HepG2 (cell line): ENCODE data around the gene SNAP23. TPM values are rescaled to one million over a fixed set of nuclear protein-coding genes. Genes with fewer than 3 reads are reported as not detected.

Experiments used
- HOXA7 ChIP-seq: sonication (generic); formaldehyde crosslinking; IDR thresholded peaks from 2 replicates; pipeline ENCODE4 v1.8.1; 2022; ENCODE audit warnings: mild to moderate bottlenecking, missing genetic modification reagents, moderate library complexity
- JUN ChIP-seq: sonication (generic); formaldehyde crosslinking; IDR thresholded peaks from 2 replicates; pipeline ENCODE4 v1.4.0; 2020; ENCODE audit warnings: mild to moderate bottlenecking, missing genetic modification reagents
- NCOR1 ChIP-seq: fragments of 200-600 bp; sonication (generic); IDR thresholded peaks from 2 replicates; pipeline ENCODE4 v1.7.0; 2017; ENCODE audit warnings: antibody characterized with exemption, low read length, borderline replicate concordance
- NPAS2 ChIP-seq: sonication (generic); formaldehyde crosslinking; IDR thresholded peaks from 2 replicates; pipeline ENCODE4 v1.8.0; 2022; ENCODE audit warnings: mild to moderate bottlenecking, missing genetic modification reagents, borderline replicate concordance
- SCMH1 ChIP-seq: sonication (generic); formaldehyde crosslinking; IDR thresholded peaks from 2 replicates; pipeline ENCODE4 v1.9.0; 2021; ENCODE audit warnings: missing genetic modification reagents, mild to moderate bottlenecking, borderline replicate concordance
- SMAD1 ChIP-seq: sonication (generic); formaldehyde crosslinking; IDR thresholded peaks from 2 replicates; pipeline ENCODE4 v1.4.0; 2020; ENCODE audit warnings: missing genetic modification reagents, low read depth, mild to moderate bottlenecking, borderline replicate concordance
- SOX5 ChIP-seq: IDR thresholded peaks from 2 replicates; pipeline ENCODE4 v1.6.1; 2016; ENCODE audit warnings: borderline replicate concordance
- SOX6 ChIP-seq, 2 experiments: fragments of 450-650 bp in 1 of 2; sonication (generic) in 1 of 2; formaldehyde crosslinking in 1 of 2; IDR thresholded peaks; 2 replicates each; pipeline versions ENCODE4 v1.4.0 to v1.6.1; 2017 to 2020; ENCODE audit warnings: antibody characterized with exemption in 1 of 2, mild to moderate bottlenecking in 1 of 2, missing genetic modification reagents in 1 of 2
- SP1 ChIP-seq, 2 experiments: fragments of 450-650 bp in 1 of 2; sonication (generic) in 1 of 2; formaldehyde crosslinking in 1 of 2; IDR thresholded peaks; 2 replicates each; pipeline versions ENCODE4 v1.4.0 to v1.6.1; 2016 to 2020; ENCODE audit warnings: missing genetic modification reagents in 1 of 2
- TBL1XR1 ChIP-seq: fragments of 150-350 bp; IDR thresholded peaks from 2 replicates; pipeline ENCODE4 v1.6.1; 2014; ENCODE audit warnings: borderline replicate concordance, low read length; ENCODE audit not compliant: partially characterized antibody
- TCF7L2 ChIP-seq: IDR thresholded peaks from 2 replicates; pipeline ENCODE4 v1.6.1; 2011; ENCODE audit warnings: mild to moderate bottlenecking, low read depth, low read length, moderate library complexity
- ZFP1 ChIP-seq: IDR thresholded peaks from 2 replicates; pipeline ENCODE4 v1.6.1; 2016
- ZNF260 ChIP-seq: sonication (generic); formaldehyde crosslinking; IDR thresholded peaks from 2 replicates; pipeline ENCODE4 v1.4.0; 2020; ENCODE audit warnings: missing genetic modification reagents, low read depth, mild to moderate bottlenecking, borderline replicate concordance
- ZNF672 ChIP-seq: sonication (generic); formaldehyde crosslinking; IDR thresholded peaks from 2 replicates; pipeline ENCODE4 v1.8.1; 2022; ENCODE audit warnings: missing genetic modification reagents
- ZNF720 ChIP-seq: sonication (generic); formaldehyde crosslinking; IDR thresholded peaks from 2 replicates; pipeline ENCODE4 v1.4.0; 2020; ENCODE audit warnings: missing genetic modification reagents
- ZNF746 ChIP-seq: sonication (generic); formaldehyde crosslinking; IDR thresholded peaks from 2 replicates; pipeline ENCODE4 v1.8.0; 2022; ENCODE audit warnings: mild to moderate bottlenecking, missing genetic modification reagents
- ZNF772 ChIP-seq: sonication (generic); formaldehyde crosslinking; IDR thresholded peaks from 2 replicates; pipeline ENCODE4 v1.5.0; 2020; ENCODE audit warnings: mild to moderate bottlenecking, missing genetic modification reagents
- polyA plus RNA-seq, 8 experiments: library from polyadenylated mRNA; depleted of rRNA in 3 of 8; stranded (reverse) in 7 of 8; unstranded in 1 of 8; fragments of >200 nt; fragmentation: Illumina TruSeq in 4 of 8; extraction: Trizol in 4 of 8; gene quantifications; 2 replicates each; pipeline versions ENCODE4 v1.2.1 to v1.2.3, GENCODE V29; 2011 to 2016; ENCODE audit warnings: low read depth in 4 of 8, missing spikeins in 1 of 8, mixed read lengths in 1 of 8; ENCODE audit not compliant: insufficient read depth in 1 of 8
- total RNA-seq, 5 experiments: library from RNA; depleted of rRNA; stranded (reverse); fragments of >200 nt; fragmentation: Illumina TruSeq; extraction: Trizol; gene quantifications; 2 replicates each; pipeline ENCODE4 v1.2.3, GENCODE V29; 2016; ENCODE audit warnings: low read depth in 1 of 5
- TF ChIP-seq, protein P1 (sequence below): IDR thresholded peaks from 2 replicates; pipeline ENCODE4 v1.6.1; 2018; ENCODE audit warnings: missing genetic modification reagents, mild to moderate bottlenecking, missing compliant biosample characterization
- TF ChIP-seq, protein P2 (sequence below): sonication (generic); formaldehyde crosslinking; IDR thresholded peaks from 2 replicates; pipeline ENCODE4 v1.8.0; 2022; ENCODE audit warnings: missing genetic modification reagents, mild to moderate bottlenecking, borderline replicate concordance
- TF ChIP-seq, protein P3 (sequence below): sonication (generic); formaldehyde crosslinking; IDR thresholded peaks from 2 replicates; pipeline ENCODE4 v1.5.0; 2020; ENCODE audit warnings: mild to moderate bottlenecking, low read depth, missing genetic modification reagents, borderline replicate concordance
- TF ChIP-seq, protein P4 (sequence below): sonication (generic); formaldehyde crosslinking; IDR thresholded peaks from 2 replicates; pipeline ENCODE4 v1.9.0; 2022; ENCODE audit warnings: missing genetic modification reagents, mild to moderate bottlenecking, borderline replicate concordance
- TF ChIP-seq, protein P5 (sequence below): sonication (generic); formaldehyde crosslinking; IDR thresholded peaks from 2 replicates; pipeline ENCODE4 v1.5.0; 2020; ENCODE audit warnings: missing genetic modification reagents

SNAP23 gene
- total and polyA plus RNA-seq, 2 of the 13 experiments (the other 11 are each of a cell fraction or from before 2014, with no cell fraction given): 37.0 to 101 TPM

DNA sequence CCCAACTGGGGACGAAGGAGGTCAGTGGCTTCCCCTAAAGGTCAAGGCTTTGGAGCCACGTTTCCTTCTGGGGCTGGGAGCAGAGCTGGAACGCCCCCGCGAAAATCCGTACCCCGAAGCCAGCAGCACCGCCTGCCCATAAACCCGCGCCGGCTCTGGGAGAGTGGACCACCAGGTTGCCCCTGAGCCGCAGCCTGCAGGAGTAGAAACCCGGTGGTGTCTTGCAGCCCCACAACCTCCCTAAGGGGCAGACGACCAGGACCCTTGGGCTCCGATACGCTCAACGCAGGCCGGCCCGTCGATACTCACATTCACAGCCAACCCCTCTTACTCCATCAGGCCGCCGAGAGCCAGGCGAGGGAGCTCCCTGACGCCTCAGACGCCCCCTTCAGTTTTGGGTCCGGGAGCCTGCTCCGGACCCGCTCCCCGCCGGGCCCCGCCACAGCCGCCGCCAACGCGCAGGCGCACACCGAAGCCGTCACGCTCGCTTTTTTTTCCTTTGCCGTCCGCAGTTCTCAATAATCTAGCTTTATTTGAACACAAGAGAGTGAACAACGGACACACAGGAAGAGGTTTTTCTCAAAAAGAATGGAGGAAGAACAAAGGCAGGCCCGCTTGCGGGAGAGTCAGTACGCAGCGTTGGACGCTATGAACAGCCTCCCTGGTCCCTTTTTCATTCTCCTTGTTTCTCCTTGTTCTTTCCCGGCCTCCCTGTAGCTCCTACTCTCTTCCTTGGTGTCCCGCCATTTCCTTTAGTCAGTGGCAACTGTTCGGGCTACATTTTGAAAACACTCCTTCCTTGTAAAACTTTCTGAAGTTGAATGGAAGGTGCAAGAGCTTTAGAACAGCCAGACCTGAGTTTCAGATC is 4.5 kb upstream of the SNAP23 start, which contains the start of gene ZNF106 (continued):
- TF ChIP-seq SOX6 (IDR thresholded peaks at IDR 0.05) (no peak), SOX6 (CRISPR knock-in tag; IDR thresholded peaks at IDR 0.05) (peak; percentile 81), ZFP1 (CRISPR knock-in tag) (0 out of 2 replicates have a peak, but pooled peaks have one; percentile 82), HOXA7 (CRISPR knock-in tag) (no peak), SP1 (IDR thresholded peaks at IDR 0.05) (no peak), SP1 (CRISPR knock-in tag; IDR thresholded peaks at IDR 0.05) (peak; percentile 50; the same call in 1 of the 2 replicates), TCF7L2 (no peak), TBL1XR1 (no peak), NPAS2 (CRISPR knock-in tag) (no peak), SMAD1 (CRISPR knock-in tag) (no peak), SOX5 (CRISPR knock-in tag) (peak; percentile 71), ZNF720 (CRISPR knock-in tag) (no peak), NCOR1 (no peak), SCMH1 (CRISPR knock-in tag) (no peak), ZNF672 (CRISPR knock-in tag) (no peak), ZNF772 (CRISPR knock-in tag) (peak; percentile 79), JUN (no peak), ZNF746 (CRISPR knock-in tag) (no peak; the same call in 1 of the 2 replicates), ZNF260 (CRISPR knock-in tag) (no peak)
- TF ChIP-seq, protein P1, sequence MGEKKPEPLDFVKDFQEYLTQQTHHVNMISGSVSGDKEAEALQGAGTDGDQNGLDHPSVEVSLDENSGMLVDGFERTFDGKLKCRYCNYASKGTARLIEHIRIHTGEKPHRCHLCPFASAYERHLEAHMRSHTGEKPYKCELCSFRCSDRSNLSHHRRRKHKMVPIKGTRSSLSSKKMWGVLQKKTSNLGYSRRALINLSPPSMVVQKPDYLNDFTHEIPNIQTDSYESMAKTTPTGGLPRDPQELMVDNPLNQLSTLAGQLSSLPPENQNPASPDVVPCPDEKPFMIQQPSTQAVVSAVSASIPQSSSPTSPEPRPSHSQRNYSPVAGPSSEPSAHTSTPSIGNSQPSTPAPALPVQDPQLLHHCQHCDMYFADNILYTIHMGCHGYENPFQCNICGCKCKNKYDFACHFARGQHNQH (CRISPR knock-in tag): peak; percentile 70
- TF ChIP-seq, protein P2, sequence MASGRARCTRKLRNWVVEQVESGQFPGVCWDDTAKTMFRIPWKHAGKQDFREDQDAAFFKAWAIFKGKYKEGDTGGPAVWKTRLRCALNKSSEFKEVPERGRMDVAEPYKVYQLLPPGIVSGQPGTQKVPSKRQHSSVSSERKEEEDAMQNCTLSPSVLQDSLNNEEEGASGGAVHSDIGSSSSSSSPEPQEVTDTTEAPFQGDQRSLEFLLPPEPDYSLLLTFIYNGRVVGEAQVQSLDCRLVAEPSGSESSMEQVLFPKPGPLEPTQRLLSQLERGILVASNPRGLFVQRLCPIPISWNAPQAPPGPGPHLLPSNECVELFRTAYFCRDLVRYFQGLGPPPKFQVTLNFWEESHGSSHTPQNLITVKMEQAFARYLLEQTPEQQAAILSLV (CRISPR knock-in tag): peak; percentile 62; the same call in 1 of the 2 replicates
- TF ChIP-seq, protein P3, sequence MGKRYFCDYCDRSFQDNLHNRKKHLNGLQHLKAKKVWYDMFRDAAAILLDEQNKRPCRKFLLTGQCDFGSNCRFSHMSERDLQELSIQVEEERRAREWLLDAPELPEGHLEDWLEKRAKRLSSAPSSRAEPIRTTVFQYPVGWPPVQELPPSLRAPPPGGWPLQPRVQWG (CRISPR knock-in tag): no peak
- TF ChIP-seq, protein P4, sequence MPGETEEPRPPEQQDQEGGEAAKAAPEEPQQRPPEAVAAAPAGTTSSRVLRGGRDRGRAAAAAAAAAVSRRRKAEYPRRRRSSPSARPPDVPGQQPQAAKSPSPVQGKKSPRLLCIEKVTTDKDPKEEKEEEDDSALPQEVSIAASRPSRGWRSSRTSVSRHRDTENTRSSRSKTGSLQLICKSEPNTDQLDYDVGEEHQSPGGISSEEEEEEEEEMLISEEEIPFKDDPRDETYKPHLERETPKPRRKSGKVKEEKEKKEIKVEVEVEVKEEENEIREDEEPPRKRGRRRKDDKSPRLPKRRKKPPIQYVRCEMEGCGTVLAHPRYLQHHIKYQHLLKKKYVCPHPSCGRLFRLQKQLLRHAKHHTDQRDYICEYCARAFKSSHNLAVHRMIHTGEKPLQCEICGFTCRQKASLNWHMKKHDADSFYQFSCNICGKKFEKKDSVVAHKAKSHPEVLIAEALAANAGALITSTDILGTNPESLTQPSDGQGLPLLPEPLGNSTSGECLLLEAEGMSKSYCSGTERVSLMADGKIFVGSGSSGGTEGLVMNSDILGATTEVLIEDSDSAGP (CRISPR knock-in tag): peak; percentile 71; the same call in 1 of the 2 replicates
- TF ChIP-seq, protein P5, sequence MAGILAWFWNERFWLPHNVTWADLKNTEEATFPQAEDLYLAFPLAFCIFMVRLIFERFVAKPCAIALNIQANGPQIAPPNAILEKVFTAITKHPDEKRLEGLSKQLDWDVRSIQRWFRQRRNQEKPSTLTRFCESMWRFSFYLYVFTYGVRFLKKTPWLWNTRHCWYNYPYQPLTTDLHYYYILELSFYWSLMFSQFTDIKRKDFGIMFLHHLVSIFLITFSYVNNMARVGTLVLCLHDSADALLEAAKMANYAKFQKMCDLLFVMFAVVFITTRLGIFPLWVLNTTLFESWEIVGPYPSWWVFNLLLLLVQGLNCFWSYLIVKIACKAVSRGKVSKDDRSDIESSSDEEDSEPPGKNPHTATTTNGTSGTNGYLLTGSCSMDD (CRISPR knock-in tag): no peak
